HEK293T (cell line): ENCODE measurements around the gene CASZ1.

Experiments used
- ELF4 ChIP-seq: fragments of 450-650 bp; IDR thresholded peaks from 2 replicates; pipeline ENCODE4 v1.6.1; 2017; ENCODE audit warnings: antibody characterized with exemption
- FOXA1 ChIP-seq: fragments of 450-650 bp; IDR thresholded peaks from 2 replicates; pipeline ENCODE4 v1.6.1; 2016; ENCODE audit warnings: mild to moderate bottlenecking
- FOXM1 ChIP-seq: fragments of 450-650 bp; IDR thresholded peaks from 2 replicates; pipeline ENCODE4 v1.6.1; 2017; ENCODE audit warnings: mild to moderate bottlenecking, borderline replicate concordance
- NFRKB ChIP-seq: fragments of 450-650 bp; IDR thresholded peaks from 2 replicates; pipeline ENCODE4 v1.6.1; 2016; ENCODE audit warnings: mild to moderate bottlenecking, moderate library complexity
- SP1 ChIP-seq: fragments of 450-650 bp; IDR thresholded peaks from 2 replicates; pipeline ENCODE4 v1.6.1; 2017
- SUZ12 ChIP-seq: fragments of 450-650 bp; IDR thresholded peaks from 2 replicates; pipeline ENCODE4 v1.6.1; 2016; ENCODE audit warnings: mild to moderate bottlenecking
- ZNF384 ChIP-seq: fragments of 450-650 bp; IDR thresholded peaks from 2 replicates; pipeline ENCODE4 v1.6.1; 2016

GRCh38 chr1:10588640-10589039, 207.8 kb downstream of the CASZ1 start:
- TF ChIP-seq SUZ12: no peak
- no peak for TF ChIP-seq SP1
- TF ChIP-seq FOXM1: no peak
- no peak for TF ChIP-seq FOXA1
- no peak for TF ChIP-seq ELF4
- no peak for TF ChIP-seq ZNF384
- TF ChIP-seq NFRKB: no peak
